Neural progenitor cell (in vitro differentiated cells): ENCODE results near the gene RERE. TPM values are rescaled to one million over a fixed set of nuclear protein-coding genes. Genes with fewer than 3 reads are reported as not detected.

Experiments
- DNase-seq: peaks from one replicate; pipeline ENCODE4 v3.0.0-alpha.2; 2016; ENCODE audit warnings: low spot score
- H2AFZ ChIP-seq: fragments of 200-600 bp; sonication (generic); replicated peaks from 2 replicates; pipeline ENCODE4 v1.6.1; 2016; ENCODE audit warnings: antibody characterized with exemption
- H3F3A ChIP-seq: fragments of 200-600 bp; sonication (generic); 2 replicates; pipeline ENCODE4 v1.6.1; 2016; ENCODE audit warnings: antibody characterized with exemption, low read depth
- H3K27ac ChIP-seq: fragments of 200-600 bp; sonication (generic); 2 replicates; pipeline ENCODE4 v1.5.1; 2016; ENCODE audit warnings: mild to moderate bottlenecking
- H3K27me3 ChIP-seq: fragments of 200-600 bp; sonication (generic); 2 replicates; pipeline ENCODE4 v1.6.1; 2016; ENCODE audit warnings: mild to moderate bottlenecking, moderate library complexity
- H3K36me3 ChIP-seq: fragments of 200-600 bp; sonication (generic); 2 replicates; pipeline ENCODE4 v1.5.1; 2016
- H3K4me1 ChIP-seq: fragments of 200-600 bp; sonication (generic); 2 replicates; pipeline ENCODE4 v1.6.1; 2016; ENCODE audit warnings: mixed run types
- H3K4me2 ChIP-seq: fragments of 200-600 bp; sonication (generic); 2 replicates; pipeline ENCODE4 v1.6.1; 2016
- H3K4me3 ChIP-seq: fragments of 200-600 bp; sonication (generic); 2 replicates; pipeline ENCODE4 v1.5.1; 2016
- H3K79me2 ChIP-seq: fragments of 200-600 bp; sonication (generic); 2 replicates; pipeline ENCODE4 v1.6.1; 2016; ENCODE audit warnings: low read depth
- H3K9ac ChIP-seq: fragments of 200-600 bp; sonication (generic); 2 replicates; pipeline ENCODE4 v1.6.1; 2016
- H3K9me3 ChIP-seq: fragments of 200-600 bp; sonication (generic); 2 replicates; pipeline ENCODE4 v1.5.1; 2016; ENCODE audit warnings: low read depth
- H4K20me1 ChIP-seq: fragments of 200-600 bp; sonication (generic); 2 replicates; pipeline ENCODE4 v1.6.1; 2016; ENCODE audit warnings: low read depth
- H3K27ac Mint-ChIP-seq: 3 replicates; pipeline ENCODE4 v1.8.0; 2021; ENCODE audit warnings: mixed read lengths
- H3K27me3 Mint-ChIP-seq: 2 replicates; pipeline ENCODE4 v1.8.0; 2022; ENCODE audit warnings: low read depth, mild to moderate bottlenecking, inconsistent platforms, moderate library complexity, mixed read lengths; ENCODE audit not compliant: insufficient read depth
- H3K36me3 Mint-ChIP-seq: 3 replicates; pipeline ENCODE4 v1.8.0; 2021; ENCODE audit warnings: mixed read lengths
- H3K4me1 Mint-ChIP-seq: 3 replicates; pipeline ENCODE4 v1.8.0; 2021; ENCODE audit warnings: mixed read lengths
- H3K4me3 Mint-ChIP-seq: 3 replicates; pipeline ENCODE4 v1.8.0; 2021; ENCODE audit warnings: mild to moderate bottlenecking, moderate library complexity, mixed read lengths
- H3K9me3 Mint-ChIP-seq: 3 replicates; pipeline ENCODE4 v1.8.0; 2020; ENCODE audit warnings: mixed read lengths
- EZH2 ChIP-seq: fragments of 200-600 bp; sonication (generic); IDR thresholded peaks from 2 replicates; pipeline ENCODE4 v1.6.1; 2017; ENCODE audit warnings: antibody characterized with exemption, mild to moderate bottlenecking, moderate library complexity
- EZH2phosphoT487 ChIP-seq: fragments of 200-600 bp; sonication (generic); IDR thresholded peaks from 2 replicates; pipeline ENCODE4 v1.6.1; 2017; ENCODE audit warnings: antibody characterized with exemption
- total RNA-seq: library from RNA; depleted of rRNA; stranded (reverse); fragments of >200 nt; gene quantifications from 2 replicates; pipeline ENCODE4 v1.2.3, GENCODE V29; 2015; ENCODE audit warnings: low replicate concordance
- TF ChIP-seq, protein P1 (sequence below): fragments of 200-600 bp; sonication (generic); IDR thresholded peaks from 2 replicates; pipeline ENCODE4 v1.5.1; 2017; ENCODE audit warnings: antibody characterized with exemption, mild to moderate bottlenecking

The RERE gene
- total RNA-seq, 1 donor from 2014 or later = 29.8 TPM

DNA sequence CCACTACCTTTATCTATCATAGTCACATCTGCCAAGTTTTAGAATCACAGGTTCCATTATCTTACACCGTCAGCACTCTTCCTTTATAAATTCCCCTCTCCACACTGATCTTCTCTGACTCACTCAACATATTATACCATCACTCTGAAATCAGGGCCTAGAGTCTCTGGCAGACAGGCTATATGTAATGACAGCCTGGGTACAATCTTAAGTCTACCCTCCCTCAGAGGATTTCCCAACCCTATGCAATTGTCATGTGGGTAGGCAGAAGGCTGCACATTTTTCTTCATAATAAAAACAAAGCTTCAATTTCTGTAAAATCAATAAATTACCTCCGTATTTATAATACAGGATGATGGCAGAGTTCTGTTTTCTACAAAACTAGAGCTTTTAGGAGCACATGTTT lies 138.0 kb downstream of the RERE start:
- Histone ChIP-seq H3K4me3 (no peak overlapping the region), H4K20me1 (peaks cover 100% of the 10 kb centered on the region), H3K27ac (no peak overlapping the region), H3K27me3 (no peaks in the 10 kb centered on the region), H3K4me1 (peaks cover 57% of the 10 kb centered on the region), H3K4me2 (no peak overlapping the region), H3K79me2 (peaks cover 100% of the 10 kb centered on the region), H3K9me3 (no peaks in the 10 kb centered on the region), H3K36me3 (no peaks in the 10 kb centered on the region), H3K9ac (no peak overlapping the region), H3F3A (peaks cover 11% of the 10 kb centered on the region), H2AFZ (no peak overlapping the region)
- DNase-seq = no peak
- Mint-ChIP-seq H3K27ac (no peak overlapping the region), H3K36me3 (peaks cover 8% of the 10 kb centered on the region), H3K9me3 (no peaks in the 10 kb centered on the region), H3K27me3 (no peaks in the 10 kb centered on the region), H3K4me1 (peaks cover 44% of the 10 kb centered on the region), H3K4me3 (no peak overlapping the region)
- TF ChIP-seq, protein P1, sequence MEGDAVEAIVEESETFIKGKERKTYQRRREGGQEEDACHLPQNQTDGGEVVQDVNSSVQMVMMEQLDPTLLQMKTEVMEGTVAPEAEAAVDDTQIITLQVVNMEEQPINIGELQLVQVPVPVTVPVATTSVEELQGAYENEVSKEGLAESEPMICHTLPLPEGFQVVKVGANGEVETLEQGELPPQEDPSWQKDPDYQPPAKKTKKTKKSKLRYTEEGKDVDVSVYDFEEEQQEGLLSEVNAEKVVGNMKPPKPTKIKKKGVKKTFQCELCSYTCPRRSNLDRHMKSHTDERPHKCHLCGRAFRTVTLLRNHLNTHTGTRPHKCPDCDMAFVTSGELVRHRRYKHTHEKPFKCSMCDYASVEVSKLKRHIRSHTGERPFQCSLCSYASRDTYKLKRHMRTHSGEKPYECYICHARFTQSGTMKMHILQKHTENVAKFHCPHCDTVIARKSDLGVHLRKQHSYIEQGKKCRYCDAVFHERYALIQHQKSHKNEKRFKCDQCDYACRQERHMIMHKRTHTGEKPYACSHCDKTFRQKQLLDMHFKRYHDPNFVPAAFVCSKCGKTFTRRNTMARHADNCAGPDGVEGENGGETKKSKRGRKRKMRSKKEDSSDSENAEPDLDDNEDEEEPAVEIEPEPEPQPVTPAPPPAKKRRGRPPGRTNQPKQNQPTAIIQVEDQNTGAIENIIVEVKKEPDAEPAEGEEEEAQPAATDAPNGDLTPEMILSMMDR = no peak
- TF ChIP-seq EZH2phosphoT487 (no peak), EZH2 (no peak)

- H3K36me3 ChIP-seq = no peaks in the 10 kb centered on the region
- peaks cover 11% of the 10 kb centered on the region for H3F3A ChIP-seq
- no peaks in the 10 kb centered on the region for H3K27me3 ChIP-seq
- H3K4me3 Mint-ChIP-seq = no peak overlapping the region
- H3K4me1 ChIP-seq = peaks cover 52% of the 10 kb centered on the region
- no peak overlapping the region for H3K4me3 ChIP-seq
- H2AFZ ChIP-seq = no peak overlapping the region
- H3K27ac Mint-ChIP-seq = no peak overlapping the region
- no peaks in the 10 kb centered on the region for H3K27me3 Mint-ChIP-seq
- TF ChIP-seq EZH2phosphoT487 (no peak), EZH2 (no peak)
- TF ChIP-seq, protein P1 = no peak
- H3K36me3 Mint-ChIP-seq = peaks cover 8% of the 10 kb centered on the region
- no peak overlapping the region for H3K4me2 ChIP-seq
- H3K4me1 Mint-ChIP-seq = peaks cover 46% of the 10 kb centered on the region
- H3K9ac ChIP-seq = no peak overlapping the region
- peaks cover 100% of the 10 kb centered on the region for H4K20me1 ChIP-seq
- H3K9me3 ChIP-seq = no peaks in the 10 kb centered on the region
- no peak overlapping the region for H3K27ac ChIP-seq
- no peaks in the 10 kb centered on the region for H3K9me3 Mint-ChIP-seq
- peaks cover 100% of the 10 kb centered on the region for H3K79me2 ChIP-seq
- no peak for DNase-seq
These were observed 138.6 kb downstream of the RERE start for GRCh38 chr1:8678673-8679394.

DNA sequence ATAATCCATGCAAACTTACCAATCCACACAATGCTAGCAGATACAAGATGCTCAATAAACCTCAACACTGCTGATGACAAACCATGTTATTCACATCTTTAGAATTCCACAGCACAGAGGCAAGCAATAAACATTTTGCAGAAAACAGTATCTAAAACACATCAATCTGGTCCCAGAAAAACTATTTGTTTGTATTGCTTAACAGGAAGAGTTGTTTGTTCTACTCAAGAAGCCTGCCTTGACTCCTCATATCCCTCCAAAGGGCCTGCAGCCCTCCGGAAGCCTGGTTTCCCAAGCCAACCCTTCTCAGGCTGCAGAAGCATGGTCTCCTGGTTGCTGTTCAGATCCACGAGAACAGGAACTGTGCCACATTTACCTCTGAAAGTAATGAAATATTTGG lies 139.7 kb downstream of the RERE start:
- Mint-ChIP-seq H3K4me3 (no peak overlapping the region), H3K9me3 (no peaks in the 10 kb centered on the region), H3K27me3 (no peaks in the 10 kb centered on the region), H3K4me1 (peaks cover 46% of the 10 kb centered on the region), H3K27ac (no peak overlapping the region), H3K36me3 (peaks cover 7% of the 10 kb centered on the region)
- Histone ChIP-seq H3K27me3 (no peaks in the 10 kb centered on the region), H3F3A (peaks cover 11% of the 10 kb centered on the region), H3K9ac (no peak overlapping the region), H3K4me1 (peaks cover 41% of the 10 kb centered on the region), H3K36me3 (no peaks in the 10 kb centered on the region), H3K4me2 (no peak overlapping the region), H3K79me2 (peaks cover 100% of the 10 kb centered on the region), H3K9me3 (no peaks in the 10 kb centered on the region), H3K27ac (no peak overlapping the region), H2AFZ (no peak overlapping the region), H3K4me3 (no peak overlapping the region), H4K20me1 (peaks cover 100% of the 10 kb centered on the region)
- TF ChIP-seq, protein P1 = no peak
- TF ChIP-seq EZH2phosphoT487 (no peak), EZH2 (no peak)
- no peak for DNase-seq
